ENCODE measurements around the gene DNAI2.
A peak's percentile ranks its signal among the peaks of the same experiment; 100 is the strongest.

DNAI2 gene

DNA sequence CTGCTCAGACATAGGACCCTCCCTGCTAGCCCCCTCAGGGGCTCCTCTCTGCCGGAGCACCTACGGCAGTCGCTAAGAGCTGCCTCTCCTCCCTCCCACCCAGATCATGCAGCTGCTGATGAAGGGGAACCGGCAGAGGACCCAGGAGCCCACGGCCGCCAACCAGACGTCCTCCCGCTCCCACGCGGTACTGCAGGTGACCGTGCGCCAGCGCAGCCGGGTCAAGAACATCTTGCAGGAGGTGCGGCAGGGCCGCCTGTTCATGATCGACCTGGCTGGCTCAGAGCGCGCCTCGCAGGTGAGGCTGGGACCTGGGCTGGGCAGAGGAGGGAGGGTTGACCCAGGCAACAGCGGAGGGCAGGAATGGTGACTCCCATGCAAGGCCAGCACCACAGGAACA, 70.6 kb downstream of the DNAI2 start:
- DNase-seq: no peak

DNA sequence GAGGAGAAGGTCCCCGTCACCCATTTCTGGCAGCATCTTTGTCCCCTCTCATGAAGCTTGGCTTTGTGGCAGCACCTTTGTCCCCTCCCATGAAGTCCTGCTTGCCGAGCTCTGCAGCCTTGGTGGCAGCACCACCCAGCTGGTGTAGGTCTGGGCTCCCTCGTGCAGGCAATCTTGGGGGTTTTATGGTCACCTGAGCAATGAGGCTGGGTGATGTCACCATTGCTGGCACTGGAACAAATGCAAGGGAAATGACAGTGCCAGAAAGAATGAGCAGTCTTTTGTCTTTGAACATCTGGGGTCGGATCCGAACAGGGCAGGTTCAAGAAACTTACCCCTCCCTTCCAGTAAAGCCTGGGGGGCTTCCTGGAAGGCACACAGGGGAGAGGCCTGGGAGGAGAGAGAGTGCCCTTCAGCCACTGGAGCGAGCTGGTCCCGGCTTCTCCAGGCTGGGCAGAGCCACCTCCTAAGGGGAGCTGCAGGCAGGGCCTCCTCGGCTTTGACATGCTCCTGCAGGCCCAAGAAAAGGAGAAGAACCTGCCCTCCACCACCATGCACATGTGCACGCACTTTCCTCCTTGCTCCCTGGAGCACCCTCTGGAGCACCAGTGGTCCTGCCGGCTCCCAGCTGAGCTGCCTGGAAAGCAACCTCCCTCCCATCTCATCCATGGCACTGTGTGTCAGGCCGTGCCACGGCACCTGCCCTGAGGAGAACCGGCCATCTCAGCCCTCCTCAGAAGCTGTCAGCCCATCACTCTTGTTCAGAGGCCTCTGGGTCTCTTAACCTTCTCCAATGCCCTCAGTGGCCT, 71.6 kb downstream of the DNAI2 start:
- no peak for DNase-seq

DNA sequence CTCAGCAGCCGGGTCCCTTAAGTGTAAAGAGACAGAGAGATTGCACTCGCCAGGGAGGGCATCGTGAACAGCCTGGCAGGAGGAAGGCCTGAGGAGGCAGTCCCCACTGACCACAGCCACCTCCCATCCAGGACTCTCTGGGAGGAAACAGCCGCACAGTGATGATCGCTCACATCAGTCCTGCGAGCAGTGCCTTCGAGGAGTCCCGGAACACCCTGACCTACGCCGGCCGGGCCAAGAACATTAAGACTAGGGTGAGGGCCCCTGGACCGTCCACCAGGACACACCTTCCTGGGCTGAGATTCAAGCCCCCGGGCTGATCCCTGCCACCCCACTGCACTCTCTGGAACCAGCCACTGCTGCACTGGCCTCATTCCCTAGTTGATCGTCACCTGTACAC, 73.6 kb downstream of the DNAI2 start:
- DNase-seq: no peak

DNA sequence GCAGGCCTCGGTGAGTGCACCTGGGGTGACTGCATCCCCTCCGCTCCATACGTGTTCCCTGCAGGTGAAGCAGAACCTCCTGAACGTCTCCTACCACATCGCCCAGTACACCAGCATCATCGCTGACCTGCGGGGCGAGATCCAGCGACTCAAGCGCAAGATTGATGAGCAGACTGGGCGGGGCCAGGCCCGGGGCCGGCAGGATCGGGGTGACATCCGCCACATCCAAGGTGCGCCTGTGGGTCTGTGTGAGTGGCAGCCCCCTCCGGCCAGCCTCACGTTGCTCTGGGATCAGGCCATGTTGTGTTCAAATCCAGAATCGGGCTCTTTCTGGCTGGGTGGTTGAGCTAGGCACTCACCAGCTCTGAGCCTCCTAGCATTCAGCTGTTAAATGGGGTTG, 75.1 kb downstream of the DNAI2 start:
- no peak for DNase-seq

DNA sequence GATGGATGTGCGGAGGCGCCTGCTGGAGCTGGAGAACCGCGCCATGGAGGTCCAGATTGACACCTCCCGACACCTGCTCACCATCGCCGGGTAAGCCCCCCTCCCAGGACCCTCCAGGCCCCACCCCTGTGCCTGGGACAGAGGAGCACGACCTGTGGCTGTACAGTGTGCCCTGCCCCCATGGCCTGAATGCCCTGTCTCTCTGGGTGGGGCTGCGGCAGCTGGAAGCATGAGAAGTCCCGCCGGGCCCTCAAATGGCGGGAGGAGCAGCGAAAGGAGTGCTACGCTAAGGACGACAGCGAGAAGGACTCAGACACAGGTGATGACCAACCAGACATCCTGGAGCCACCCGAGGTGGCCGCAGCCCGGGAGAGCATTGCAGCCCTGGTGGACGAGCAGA, 76.5 kb downstream of the DNAI2 start:
- no peak for DNase-seq

DNA sequence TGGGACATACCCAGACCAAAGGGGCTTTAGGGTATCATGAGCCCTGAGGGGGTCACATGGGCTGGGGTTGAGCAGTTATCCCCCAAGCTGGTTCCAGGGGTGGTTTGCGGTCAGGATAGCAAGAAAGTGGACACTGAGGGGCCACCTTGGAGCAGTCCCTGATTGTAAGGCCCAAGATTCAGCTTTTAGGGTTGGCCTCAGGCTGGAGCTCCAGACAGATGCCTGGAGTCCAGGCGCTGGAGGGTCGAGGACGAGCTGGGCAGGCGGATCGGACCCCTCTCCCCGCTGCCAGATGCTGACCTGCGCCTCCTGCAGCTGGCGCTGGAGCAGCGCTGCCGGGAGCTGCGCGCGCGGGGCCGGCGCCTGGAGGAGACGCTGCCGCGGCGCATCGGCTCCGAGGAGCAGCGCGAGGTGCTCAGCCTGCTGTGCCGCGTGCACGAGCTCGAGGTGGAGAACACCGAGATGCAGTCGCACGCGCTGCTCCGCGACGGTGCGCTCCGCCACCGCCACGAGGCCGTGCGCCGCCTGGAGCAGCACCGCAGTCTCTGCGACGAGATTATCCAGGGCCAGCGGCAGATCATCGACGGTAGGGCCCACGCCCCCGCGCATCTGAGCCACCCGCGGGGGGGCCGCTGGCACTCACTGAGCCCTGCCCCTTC, 77.6 kb downstream of the DNAI2 start:
- no peak for DNase-seq

DNA sequence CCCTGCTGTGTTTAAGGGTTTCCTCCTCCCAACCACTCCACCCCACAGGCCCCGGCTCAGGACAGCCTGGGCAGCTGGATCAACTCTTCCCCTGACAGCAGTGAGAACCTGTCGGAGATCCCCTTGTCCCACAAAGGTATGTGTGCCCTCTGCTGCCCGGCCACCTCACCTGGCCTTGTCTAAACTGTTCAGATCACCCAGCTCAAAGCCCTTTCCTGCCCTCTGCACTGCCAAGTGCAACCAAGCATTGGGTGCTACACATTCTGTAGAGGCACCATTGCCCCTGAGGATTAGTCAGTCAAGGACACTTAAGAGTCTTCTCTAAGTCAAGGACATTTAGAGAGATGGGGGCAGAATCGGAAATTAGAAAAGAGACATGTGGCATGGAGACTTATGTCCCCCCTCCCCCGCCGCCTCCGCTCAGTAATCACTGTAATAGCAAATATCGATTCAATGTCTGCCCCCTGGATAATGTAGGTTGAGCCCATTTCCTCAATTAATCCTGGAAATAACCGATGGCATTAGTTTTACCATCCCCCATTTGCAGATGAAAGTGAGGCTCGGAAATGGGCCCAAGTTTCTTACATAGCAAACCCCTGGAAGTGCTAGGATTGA, 79.5 kb downstream of the DNAI2 start:
- no peak for DNase-seq

DNA sequence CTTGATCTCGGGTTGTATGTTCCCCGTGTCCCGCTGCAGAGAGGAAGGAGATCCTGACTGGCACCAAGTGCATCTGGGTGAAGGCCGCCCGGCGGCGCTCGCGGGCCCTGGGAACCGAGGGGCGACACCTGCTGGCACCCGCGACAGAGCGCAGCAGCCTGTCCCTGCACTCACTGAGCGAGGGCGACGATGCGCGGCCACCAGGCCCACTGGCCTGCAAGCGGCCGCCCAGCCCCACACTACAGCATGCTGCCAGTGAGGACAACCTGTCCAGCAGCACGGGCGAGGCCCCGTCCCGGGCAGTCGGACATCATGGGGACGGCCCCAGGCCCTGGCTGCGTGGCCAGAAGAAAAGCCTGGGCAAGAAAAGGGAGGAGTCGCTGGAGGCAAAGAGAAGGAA, 80.1 kb downstream of the DNAI2 start:
- peak; percentile 89 for DNase-seq

DNA sequence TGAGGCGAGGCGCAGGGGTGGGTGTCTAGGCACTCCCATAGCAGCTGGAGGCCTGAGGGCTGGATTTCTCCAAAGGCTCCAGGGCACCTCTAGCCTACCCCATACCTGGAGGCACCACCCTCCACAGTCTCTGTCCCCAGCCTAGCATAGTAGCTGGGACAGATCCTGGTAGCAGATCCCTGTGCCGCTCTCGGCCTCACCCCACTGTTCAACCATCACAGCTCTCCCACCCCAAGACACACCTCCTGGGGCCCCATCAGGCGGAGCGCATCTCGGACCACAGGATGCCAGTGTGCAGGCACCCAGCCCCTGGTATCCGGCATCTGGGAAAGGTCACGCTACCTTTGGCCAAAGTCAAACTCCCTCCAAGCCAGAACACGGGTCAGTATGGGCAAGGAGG, 80.5 kb downstream of the DNAI2 start:
- no peak for DNase-seq

DNA sequence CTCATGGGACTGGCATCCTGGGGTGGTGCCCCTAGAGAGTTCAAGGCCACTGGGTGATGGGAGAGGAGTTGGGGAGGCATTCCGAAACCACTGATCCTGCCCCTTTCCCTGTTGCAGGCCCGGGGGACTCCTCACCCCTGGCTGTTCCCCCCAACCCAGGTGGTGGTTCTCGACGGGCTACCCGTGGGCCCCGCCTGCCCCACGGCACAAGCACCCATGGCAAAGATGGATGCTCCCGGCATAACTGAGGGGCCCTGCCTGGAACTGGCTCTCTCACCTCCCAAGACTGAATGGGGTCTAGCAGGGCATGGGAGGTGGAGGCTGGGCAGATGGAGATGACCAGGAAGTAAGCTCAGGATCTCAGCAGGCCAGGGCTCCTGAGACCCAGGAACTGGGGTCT, 81.0 kb downstream of the DNAI2 start:
- no peak for DNase-seq

DNA sequence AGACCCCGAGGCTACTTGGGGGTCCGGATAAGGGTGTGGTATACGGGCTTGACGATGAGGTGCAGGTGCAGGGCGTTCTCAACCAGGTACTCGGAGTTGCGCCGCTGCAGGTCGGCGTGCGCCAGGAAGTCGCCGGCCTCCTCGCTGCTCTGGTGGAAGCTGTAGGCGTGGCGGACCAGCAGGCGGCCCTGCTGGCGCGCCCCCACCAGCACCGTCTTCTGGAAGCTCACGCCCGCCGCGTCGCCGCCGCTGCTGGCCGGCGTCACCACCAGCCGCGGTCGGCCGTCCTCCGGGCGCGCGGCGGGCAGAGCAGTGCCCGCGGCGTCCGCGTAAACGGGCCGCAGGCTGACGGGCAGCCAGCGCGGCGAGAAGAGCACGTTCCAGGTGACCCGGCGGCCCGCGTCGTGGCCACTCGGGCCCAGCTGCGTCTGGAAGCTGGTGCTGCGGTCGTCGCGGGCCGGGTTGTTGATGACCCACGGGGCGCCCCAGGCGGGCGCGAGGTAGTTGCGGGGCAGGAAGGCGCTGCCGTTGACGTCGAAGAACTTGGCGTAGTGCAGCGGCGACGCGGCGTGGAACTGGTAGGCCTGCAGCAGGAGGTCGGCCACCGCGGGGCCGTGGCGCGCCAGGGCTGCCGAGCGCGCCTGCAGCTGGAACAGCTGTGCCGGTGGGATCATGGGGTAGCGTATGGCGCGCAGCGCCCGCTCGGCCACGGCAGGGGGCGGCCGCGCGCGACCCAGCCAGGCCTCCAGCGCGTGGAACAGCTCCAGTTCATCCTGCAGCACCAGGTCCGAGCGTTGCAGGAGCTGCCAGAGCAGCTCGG, 82.8 kb downstream of the DNAI2 start:
- no peak for DNase-seq

DNA sequence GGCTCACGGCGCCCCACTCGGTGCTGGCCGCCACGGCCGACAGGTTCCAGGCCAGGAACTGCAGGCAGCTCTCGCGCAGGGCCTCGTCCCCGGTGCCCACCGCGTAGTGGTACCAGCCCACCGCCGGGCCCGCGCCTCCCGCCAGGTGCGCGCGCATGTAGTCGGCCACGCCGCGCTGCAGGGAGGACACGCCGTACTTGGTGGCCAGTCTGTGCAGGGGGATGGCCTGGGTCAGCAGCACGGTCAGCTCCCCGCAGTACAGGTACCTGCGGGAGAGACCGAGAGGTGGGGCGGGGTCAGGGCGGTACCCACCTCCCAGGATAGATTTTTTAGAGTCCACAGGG, 83.4 kb downstream of the DNAI2 start:
- no peak for DNase-seq

DNA sequence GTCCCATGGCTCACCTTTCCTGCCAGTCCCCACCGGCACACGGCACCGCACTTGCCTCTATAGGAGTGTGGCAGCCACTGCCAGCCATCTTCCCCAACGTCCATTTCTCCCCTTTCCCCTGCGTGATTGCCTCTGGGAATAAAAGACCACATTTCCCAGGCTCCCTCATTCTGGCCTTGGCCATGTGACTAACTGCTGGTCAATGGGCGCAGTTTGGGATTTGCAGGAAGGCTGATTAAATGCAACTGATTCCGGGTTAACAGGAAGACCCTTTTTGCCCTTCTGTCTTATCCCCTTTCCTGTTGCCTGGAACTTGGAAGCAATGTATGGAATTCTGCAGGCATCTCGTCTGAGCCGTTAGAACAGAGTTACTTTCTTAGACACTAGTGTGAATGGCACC, 84.7 kb downstream of the DNAI2 start:
- DNase-seq: no peak

DNA sequence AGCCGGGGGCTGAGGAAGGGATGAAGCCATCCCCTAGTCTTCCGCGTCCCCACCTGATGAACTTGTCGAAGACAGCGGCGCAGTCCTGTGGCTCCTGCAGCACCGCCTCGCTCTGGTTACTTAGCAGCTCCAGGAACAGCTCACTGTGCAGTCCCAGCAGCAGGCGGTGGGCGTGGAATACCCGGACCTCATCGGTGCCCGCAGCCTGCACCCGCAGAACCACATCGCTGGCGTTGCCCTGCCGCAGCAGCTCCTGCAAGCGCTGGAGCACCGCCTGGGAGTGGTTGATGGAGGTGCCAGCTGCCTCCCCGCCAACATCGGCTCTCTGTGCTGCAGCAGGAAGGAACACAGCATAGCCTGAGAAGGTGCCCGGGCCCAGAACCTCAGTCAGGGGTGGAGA, 85.9 kb downstream of the DNAI2 start:
- no peak for DNase-seq

DNA sequence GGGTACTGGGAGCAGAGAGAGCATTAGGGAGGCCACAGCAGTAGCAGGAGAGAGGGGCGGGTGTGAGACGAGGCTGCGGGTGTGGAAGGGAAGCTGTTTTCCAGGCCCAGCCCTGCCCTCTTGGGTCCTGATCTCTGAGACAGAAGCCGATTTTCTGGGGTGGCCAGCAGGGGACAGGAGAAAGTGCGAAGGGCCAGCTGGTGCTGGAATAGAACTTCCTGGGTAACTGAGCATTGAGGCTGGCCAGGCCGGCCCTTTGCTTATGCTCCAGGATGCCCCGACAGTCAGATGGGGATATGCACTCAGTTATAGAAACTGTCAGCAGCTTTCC, 86.8 kb downstream of the DNAI2 start:
- DNase-seq: no peak

DNA sequence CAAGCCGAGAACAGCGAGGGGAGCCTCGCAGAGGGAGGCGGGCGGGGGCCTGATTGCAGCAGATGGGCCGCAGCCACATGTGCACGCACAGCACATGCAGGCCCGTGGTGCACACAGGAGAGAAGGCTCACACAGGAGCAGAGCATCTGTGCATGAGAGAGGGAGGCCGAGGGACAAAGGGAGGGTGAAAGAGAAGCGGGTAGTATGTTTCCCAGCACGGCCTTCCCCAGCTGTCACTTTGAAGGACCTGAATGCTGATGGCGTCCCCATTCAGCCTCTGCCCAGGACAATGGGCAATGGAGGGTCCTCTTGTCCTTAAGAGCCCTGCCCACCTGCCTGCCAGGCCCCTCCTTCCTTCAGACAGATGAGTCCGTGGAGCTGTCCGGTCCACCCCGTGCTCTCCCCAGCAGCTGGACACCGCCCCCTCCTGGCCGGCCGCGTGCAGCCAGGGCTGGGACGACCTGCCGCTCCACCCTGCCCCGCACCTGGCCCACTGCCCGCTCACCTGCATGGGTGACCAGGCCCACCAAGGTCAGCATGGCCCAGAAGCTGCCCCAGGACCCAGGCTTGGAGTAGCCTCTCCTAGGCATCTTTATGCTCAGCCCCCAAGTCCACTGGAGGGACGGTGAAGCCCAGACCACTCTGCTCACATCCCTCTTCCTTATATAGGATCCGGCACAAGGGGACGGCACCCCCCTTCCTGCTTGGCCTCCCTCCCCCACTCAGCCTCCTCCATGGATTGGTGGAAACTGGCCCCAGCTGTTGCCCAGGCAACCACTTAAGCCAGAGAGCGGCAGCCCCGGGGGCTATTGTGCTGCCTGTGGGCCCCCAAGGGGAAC, 87.4 kb downstream of the DNAI2 start, which contains the start of gene BTBD17:
BTBD17 (minus strand) TSS at position 639 of the 839 bp plus-strand sequence; CDS start at position 590, 49 bp downstream.
- DNase-seq: peak; percentile 78

DNA sequence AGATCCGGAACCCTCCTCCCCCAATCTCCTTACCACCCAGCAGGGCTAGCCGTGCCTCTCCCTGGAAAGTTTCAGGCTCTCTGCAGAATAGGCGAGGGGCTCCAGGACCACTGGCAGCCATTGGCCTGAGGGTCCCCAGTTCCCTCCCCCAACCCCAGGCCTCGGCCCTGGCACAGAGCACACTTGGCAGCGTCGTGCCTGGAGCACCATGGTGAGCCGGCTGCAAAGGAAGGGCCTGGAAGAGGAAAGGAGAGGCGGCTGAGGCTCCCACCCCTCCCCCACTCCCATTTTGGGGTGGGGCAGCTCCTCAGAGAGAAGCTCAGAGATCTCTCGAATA, 88.0 kb downstream of the DNAI2 start:
- no peak for DNase-seq

DNA sequence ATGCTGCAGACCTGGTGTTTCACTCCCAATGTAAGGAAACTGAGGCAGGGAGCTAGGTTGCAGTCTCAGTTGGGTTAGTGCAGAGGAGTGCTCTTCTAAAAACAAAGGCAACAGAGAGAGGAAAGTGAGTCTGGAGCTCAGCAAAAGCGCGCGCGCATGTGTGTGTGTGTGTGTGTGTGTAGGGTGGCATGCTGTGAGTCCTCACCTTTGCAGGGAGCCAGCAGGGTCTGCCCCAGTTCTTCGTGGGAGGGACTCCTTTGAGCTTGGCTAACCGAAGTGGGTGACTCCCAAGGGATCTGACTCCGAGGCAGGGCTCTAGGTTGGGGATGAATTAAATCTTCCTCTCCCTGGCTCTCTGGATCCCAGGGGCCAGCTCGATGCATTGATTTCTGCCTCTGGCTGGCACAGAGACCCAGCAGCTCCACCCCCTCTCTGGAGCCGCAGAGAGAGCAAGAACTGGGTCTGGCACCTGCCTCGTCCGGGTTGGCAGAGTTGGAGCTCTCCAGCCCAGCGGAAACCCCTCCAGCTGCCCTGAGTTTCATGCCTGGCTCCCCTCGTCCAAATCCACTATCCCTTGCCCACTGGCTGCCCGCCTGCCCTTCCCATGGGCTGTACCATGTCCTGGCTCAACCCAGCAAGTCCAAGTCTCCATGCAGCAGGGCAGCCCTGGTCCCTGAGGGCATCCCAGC, 88.9 kb downstream of the DNAI2 start:
- DNase-seq: no peak
